A549 (cell line): ENCODE measurements around the gene ITGA8. TPM values are rescaled to one million over a fixed set of nuclear protein-coding genes. Genes with fewer than 3 reads are reported as not detected.

Experiments
- ATAC-seq, 2 experiments: fragments of 200-7000 bp in 1 of 2; fragments of >200 bp in 1 of 2; cut with Nextera tagmentation in 1 of 2; cut with Tn5 transposase in 1 of 2; 3 replicates each; pipeline versions ENCODE4 v1.8.0 to v1.9.1; 2018 to 2020; ENCODE audit warnings: mild to moderate bottlenecking in 1 of 2, moderate library complexity in 1 of 2
- CTCF ChIA-PET: fragments of 300-600 bp; sonication (Branson Sonifier 250); formaldehyde crosslinking; extraction: SDS; loops from one replicate; lab custom pipeline; 2021; ENCODE audit warnings: antibody characterized with exemption, inconsistent platforms; lab: Yijun Ruan, JAX
- POLR2A ChIA-PET: fragments of 350-600 bp; formaldehyde crosslinking; extraction: SDS; loops from one replicate; lab custom pipeline; 2021; ENCODE audit warnings: antibody characterized with exemption, inconsistent platforms; lab: Yijun Ruan, JAX
- DNase-seq, 2 experiments: peaks; one replicate each; pipeline versions ENCODE4 v3.0.0 to v3.0.0-alpha.2; 2011 to 2016; ENCODE audit warnings: low read depth in 1 of 2, low spot score in 1 of 2
- FAIRE-seq: peaks from 2 replicates; lab custom pipeline; 2011; peaks lifted over from hg19 to GRCh38; lab: Jason Lieb, UNC
- H3K27ac ChIP-seq, 2 experiments: fragments of >200 bp; sonication (Bioruptor Twin); formaldehyde crosslinking; 3 replicates each; pipeline ENCODE4 v1.5.1; 2016 to 2017
- H3K4me1 ChIP-seq: fragments of >200 bp; sonication (Bioruptor Twin); formaldehyde crosslinking; 3 replicates; pipeline ENCODE4 v1.6.1; 2016
- H3K4me2 ChIP-seq: fragments of >200 bp; sonication (Bioruptor Twin); formaldehyde crosslinking; 3 replicates; pipeline ENCODE4 v1.6.1; 2016
- H3K4me3 ChIP-seq: fragments of >200 bp; sonication (Bioruptor Twin); formaldehyde crosslinking; 3 replicates; pipeline ENCODE4 v1.5.1; 2016
- H3K9me3 ChIP-seq: fragments of >200 bp; sonication (Bioruptor Twin); formaldehyde crosslinking; 3 replicates; pipeline ENCODE4 v1.6.1; 2016
- CBX8 ChIP-seq: fragments of 200-600 bp; sonication (generic); IDR thresholded peaks from 2 replicates; pipeline ENCODE4 v1.6.1; 2016
- CHD4 ChIP-seq: fragments of 200-600 bp; sonication (generic); IDR thresholded peaks from 2 replicates; pipeline ENCODE4 v1.6.1; 2016; ENCODE audit warnings: antibody characterized with exemption, mild to moderate bottlenecking, borderline replicate concordance
- E2F6 ChIP-seq: IDR thresholded peaks from 2 replicates; pipeline ENCODE4 v1.6.1; 2012; ENCODE audit warnings: low read depth, borderline replicate concordance
- ESRRA ChIP-seq: fragments of 150-350 bp; IDR thresholded peaks from 2 replicates; pipeline ENCODE4 v1.6.1; 2014; ENCODE audit warnings: mild to moderate bottlenecking, low read length, borderline replicate concordance
- HOXA7 ChIP-seq: fragments of 250-450 bp; sonication (Bioruptor Pico); IDR thresholded peaks from 2 replicates; pipeline ENCODE4 v1.5.0; 2020; ENCODE audit warnings: mild to moderate bottlenecking, moderate library complexity
- HOXB5 ChIP-seq: fragments of 250-450 bp; sonication (Bioruptor Pico); IDR thresholded peaks from 2 replicates; pipeline ENCODE4 v1.5.0; 2020; ENCODE audit warnings: mild to moderate bottlenecking, moderate library complexity
- KDM5A ChIP-seq: fragments of 200-600 bp; sonication (generic); IDR thresholded peaks from 2 replicates; pipeline ENCODE4 v1.6.1; 2016; ENCODE audit warnings: antibody characterized with exemption, mild to moderate bottlenecking
- MAZ ChIP-seq: fragments of 150-350 bp; IDR thresholded peaks from 2 replicates; pipeline ENCODE4 v1.6.1; 2014; ENCODE audit warnings: antibody characterized with exemption, low read depth, low read length, borderline replicate concordance
- NPAS2 ChIP-seq: fragments of 250-450 bp; sonication (Bioruptor Pico); IDR thresholded peaks from 2 replicates; pipeline ENCODE4 v1.8.0; 2022; ENCODE audit warnings: mild to moderate bottlenecking, moderate library complexity, borderline replicate concordance
- PHF8 ChIP-seq: fragments of 200-600 bp; sonication (generic); IDR thresholded peaks from 2 replicates; pipeline ENCODE4 v1.6.1; 2016; ENCODE audit warnings: low read depth, mild to moderate bottlenecking, antibody characterized with exemption, moderate library complexity, borderline replicate concordance
- POLR2A ChIP-seq: IDR thresholded peaks from 2 replicates; pipeline ENCODE4 v1.6.1; 2012; ENCODE audit warnings: mild to moderate bottlenecking, low read length
- POLR2AphosphoS2 ChIP-seq: conservative IDR thresholded peaks from 2 replicates; pipeline ENCODE4 v1.6.1; 2012; ENCODE audit warnings: low read length, improper control_type of control experiment, inconsistent platforms
- RAD21 ChIP-seq, 2 experiments: fragments of >200 bp in 1 of 2; sonication (Bioruptor Twin) in 1 of 2; formaldehyde crosslinking in 1 of 2; IDR thresholded peaks in 1 of 2; conservative IDR thresholded peaks in 1 of 2; 2 replicates in 1 of 2; 3 replicates in 1 of 2; pipeline ENCODE4 v1.6.1; 2012 to 2018; ENCODE audit warnings: inconsistent platforms in 1 of 2
- RCOR1 ChIP-seq: fragments of 150-350 bp; IDR thresholded peaks from 2 replicates; pipeline ENCODE4 v1.6.1; 2014; ENCODE audit warnings: antibody characterized with exemption, low read length, low read depth
- RNF2 ChIP-seq: fragments of 200-600 bp; sonication (generic); IDR thresholded peaks from 2 replicates; pipeline ENCODE4 v1.6.1; 2016; ENCODE audit warnings: low read depth, mild to moderate bottlenecking, antibody characterized with exemption, moderate library complexity, borderline replicate concordance
- ZC3H11A ChIP-seq: fragments of 450-650 bp; IDR thresholded peaks from 2 replicates; pipeline ENCODE4 v1.6.1; 2014; ENCODE audit warnings: antibody characterized with exemption, mild to moderate bottlenecking
- ZFP36 ChIP-seq: fragments of 450-650 bp; IDR thresholded peaks from 2 replicates; pipeline ENCODE4 v1.6.1; 2014; ENCODE audit warnings: borderline replicate concordance; ENCODE audit not compliant: partially characterized antibody
- WGBS: methylation state at CpG from one replicate; pipeline ENCODE4 v1.1.6; 2017; ENCODE audit errors: missing lambda C conversion rate; 5-methylcytosine and 5-hydroxymethylcytosine counted together
- polyA plus RNA-seq, 4 experiments: library from polyadenylated mRNA; depleted of rRNA in 3 of 4; stranded (reverse); fragments of >200 nt; fragmentation: RNase III in 1 of 4; extraction: RNeasy Plus Mini Kit Qiagen cat#74134 plus additional on column Dnase treatment in 1 of 4; gene quantifications; 2 replicates in 3 of 4; 3 replicates in 1 of 4; pipeline ENCODE4 v1.2.3, GENCODE V29; 2011 to 2017
- TF ChIP-seq, protein P1 (sequence below): fragments of >200 bp; sonication (Bioruptor Twin); formaldehyde crosslinking; IDR thresholded peaks from 3 replicates; pipeline ENCODE4 v1.6.1; 2016

The ITGA8 gene
- polyA plus RNA-seq, 2 of the 4 experiments (the other 2 are of a cell fraction), result 0.12 TPM; not detected in 1

DNA sequence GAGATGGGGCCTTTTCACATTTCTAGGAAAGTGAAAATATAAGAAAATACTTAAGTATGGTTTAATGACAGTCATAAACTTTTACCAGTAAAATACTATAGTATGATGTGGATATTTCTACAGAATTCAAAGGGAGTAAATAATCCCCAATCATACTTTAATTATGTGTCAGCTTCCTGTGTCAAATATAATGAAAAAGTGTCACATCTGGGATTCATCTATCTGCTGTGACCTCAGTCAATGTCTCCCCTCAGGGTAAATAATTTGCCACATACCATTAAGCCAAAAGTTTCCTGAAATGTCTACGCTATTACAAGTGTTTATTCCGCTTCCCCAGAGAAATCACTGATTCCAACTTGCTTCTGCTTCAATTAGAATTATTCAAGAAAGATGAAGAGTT, 110.5 kb downstream of the ITGA8 start:
- CTCF ChIA-PET, result no interaction called here

DNA sequence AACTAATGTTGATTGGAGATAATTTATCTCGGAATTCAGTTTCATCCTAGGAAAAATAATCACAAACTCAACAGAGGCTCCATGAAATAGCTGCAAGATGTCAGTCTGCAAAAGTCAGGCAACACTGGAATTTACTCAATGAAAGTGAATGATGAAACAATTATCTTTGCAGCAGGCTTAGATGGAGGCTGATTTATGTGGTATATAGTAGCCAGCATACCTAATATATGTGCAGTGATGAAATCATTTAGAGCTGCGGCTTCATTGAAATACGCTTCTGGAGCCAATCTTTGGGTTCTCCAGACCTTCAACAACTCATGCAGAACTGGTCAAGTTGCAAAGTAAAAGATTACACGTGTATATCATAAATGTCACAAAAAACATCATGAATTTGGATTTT, 113.3 kb downstream of the ITGA8 start:
- no peak for FAIRE-seq
- Histone ChIP-seq H3K4me1 (no peaks in the 10 kb centered on the region), H3K27ac (no peak overlapping the region), H3K4me3 (no peak overlapping the region), H3K9me3 (no peaks in the 10 kb centered on the region), H3K4me2 (no peak overlapping the region)
- CTCF ChIA-PET, result no interaction called here
- POLR2A ChIA-PET, result no interaction called here
- no peak for TF ChIP-seq NPAS2 (CRISPR knock-in tag)
- no peak for TF ChIP-seq POLR2AphosphoS2
- no peak for TF ChIP-seq ESRRA
- TF ChIP-seq POLR2A, result no peak
- WGBS, result 14% methylated on average over 4 of the region's 4 CpGs
- ATAC-seq, result no peak
- no peak for DNase-seq

More for the DNA sequence above, 110.5 kb downstream of the ITGA8 start:
- Histone ChIP-seq H3K9me3 (no peaks in the 10 kb centered on the region), H3K4me2 (no peak overlapping the region), H3K4me3 (no peak overlapping the region), H3K4me1 (no peaks in the 10 kb centered on the region), H3K27ac (no peak overlapping the region)
- DNase-seq (no peak), FAIRE-seq (no peak), ATAC-seq (no peak)
- TF ChIP-seq KDM5A (no peak), RNF2 (no peak), PHF8 (no peak)
- TF ChIP-seq, protein P1, sequence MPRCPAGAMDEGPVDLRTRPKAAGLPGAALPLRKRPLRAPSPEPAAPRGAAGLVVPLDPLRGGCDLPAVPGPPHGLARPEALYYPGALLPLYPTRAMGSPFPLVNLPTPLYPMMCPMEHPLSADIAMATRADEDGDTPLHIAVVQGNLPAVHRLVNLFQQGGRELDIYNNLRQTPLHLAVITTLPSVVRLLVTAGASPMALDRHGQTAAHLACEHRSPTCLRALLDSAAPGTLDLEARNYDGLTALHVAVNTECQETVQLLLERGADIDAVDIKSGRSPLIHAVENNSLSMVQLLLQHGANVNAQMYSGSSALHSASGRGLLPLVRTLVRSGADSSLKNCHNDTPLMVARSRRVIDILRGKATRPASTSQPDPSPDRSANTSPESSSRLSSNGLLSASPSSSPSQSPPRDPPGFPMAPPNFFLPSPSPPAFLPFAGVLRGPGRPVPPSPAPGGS, result no peak
- POLR2A ChIA-PET, result no interaction called here
- 16% methylated on average over 2 of the region's 2 CpGs for WGBS

GRCh38 chr10:15605740-15606369, 113.9 kb downstream of the ITGA8 start:
- no peaks in the 10 kb centered on the region for H3K4me1 ChIP-seq
- POLR2A ChIA-PET, result no interaction called here
- ATAC-seq (no peak), DNase-seq (no peak), FAIRE-seq (no peak)
- no peak overlapping the region for H3K4me3 ChIP-seq
- TF ChIP-seq MAZ (no peak), RAD21 (conservative IDR thresholded peaks at IDR 0.05 in 1 of 2, IDR thresholded peaks at IDR 0.05 in 1 of 2) (no peak), RCOR1 (no peak), E2F6 (no peak), HOXA7 (no peak), CBX8 (peak; percentile 86; the same call in 1 of the 2 replicates)
- 16% methylated on average over 6 of the region's 6 CpGs for WGBS
- H3K4me2 ChIP-seq, result no peak overlapping the region
- CTCF ChIA-PET, result interaction anchor here (1.1 kb wide), 1 partner anchor 21 kb away, joined by 3 read pairs; no protein-coding TSS in a partner anchor
- no peak overlapping the region for H3K27ac ChIP-seq
- no peaks in the 10 kb centered on the region for H3K9me3 ChIP-seq

- ATAC-seq, result no peak
- no peak overlapping the region for H3K4me2 ChIP-seq
- no peak for FAIRE-seq
- 5% methylated on average over 3 of the region's 3 CpGs for WGBS
- no peak for DNase-seq
- POLR2A ChIA-PET, result no interaction called here
- no peak for TF ChIP-seq ZFP36
- TF ChIP-seq CHD4, result no peak
- no peak for TF ChIP-seq HOXB5 (CRISPR knock-in tag)
- no peak for TF ChIP-seq PHF8
- TF ChIP-seq ZC3H11A, result no peak
- TF ChIP-seq, all 56 proteins: peak for 0
- Histone ChIP-seq H3K9me3 (no peaks in the 10 kb centered on the region), H3K4me3 (no peak overlapping the region), H3K27ac (no peak overlapping the region), H3K4me1 (no peaks in the 10 kb centered on the region)
- CTCF ChIA-PET, result no interaction called here
These were observed 116.2 kb downstream of the ITGA8 start for GRCh38 chr10:15603446-15604011.
